Heart right ventricle (tissue), 16 donors: ENCODE data around the gene PIKFYVE. TPM values are rescaled to one million over a fixed set of nuclear protein-coding genes. Genes with fewer than 3 reads are reported as not detected.

Experiments
- ATAC-seq, 8 donors: fragments of 200-7000 bp; cut with Tn5 transposase; one replicate each; pipeline ENCODE4 v1.9.1; 2020; ENCODE audit warnings: mild to moderate bottlenecking in 8 of 8, moderate library complexity in 8 of 8, moderate number of reproducible peaks in 1 of 8
- DNase-seq, 2 donors: peaks; one replicate each; pipeline ENCODE4 v3.0.0-alpha.2; 2020
- H3K27ac ChIP-seq, 10 donors: fragments of 200-600 bp; sonication (generic) in 2 of 10; one replicate each; pipeline versions ENCODE4 v1.5.0 to v1.8.0; 2020 to 2022; ENCODE audit warnings: mild to moderate bottlenecking in 3 of 10
- H3K27me3 ChIP-seq, 7 donors: fragments of 200-600 bp; one replicate each; pipeline ENCODE4 v1.8.0; 2021 to 2022; ENCODE audit warnings: mild to moderate bottlenecking in 2 of 7
- H3K36me3 ChIP-seq, 9 donors: fragments of 200-600 bp; sonication (generic) in 1 of 9; one replicate each; pipeline versions ENCODE4 v1.5.0 to v1.8.0; 2020 to 2022; ENCODE audit warnings: mild to moderate bottlenecking in 2 of 9
- H3K4me1 ChIP-seq, 9 donors: fragments of 200-600 bp; sonication (generic) in 1 of 9; one replicate each; pipeline versions ENCODE4 v1.5.0 to v1.8.0; 2020 to 2022; ENCODE audit warnings: mild to moderate bottlenecking in 4 of 9
- H3K4me3 ChIP-seq, 10 donors: fragments of 200-600 bp; sonication (generic) in 2 of 10; one replicate each; pipeline versions ENCODE4 v1.5.0 to v1.8.0; 2020 to 2022; ENCODE audit warnings: mild to moderate bottlenecking in 7 of 10, moderate library complexity in 2 of 10
- H3K9me3 ChIP-seq, 11 donors: fragments of 200-600 bp in 10 of 11; sonication (generic) in 2 of 11; one replicate each; pipeline versions ENCODE4 v1.5.0 to v1.8.0; 2013 to 2022; ENCODE audit warnings: mild to moderate bottlenecking in 2 of 11, control low read depth in 1 of 11, moderate library complexity in 1 of 11
- CTCF ChIP-seq, 9 donors: fragments of 200-600 bp; sonication (generic) in 2 of 9; IDR thresholded peaks; one replicate each; pipeline versions ENCODE4 v1.5.0 to v1.8.0; 2021 to 2022; ENCODE audit warnings: antibody characterized with exemption in 9 of 9, mild to moderate bottlenecking in 5 of 9, moderate library complexity in 1 of 9
- WGBS, 2 donors: extraction: QIAGEN DNeasy Blood & Tissue Kit; methylation state at CpG; one replicate each; pipeline ENCODE4 v1.1.7; 2013; ENCODE audit warnings: inconsistent platforms in 1 of 2; 5-methylcytosine and 5-hydroxymethylcytosine counted together
- intact Hi-C, 10 donors: fragments of 100-400 bp; cut with DNase I; formaldehyde crosslinking; loops; one replicate each; pipeline versions ENCODE4 v1.11.1 to v1.14.2; 2022
- polyA plus RNA-seq, 2 donors: library from polyadenylated mRNA; stranded (reverse); fragments of 200-250 nt; gene quantifications; one replicate each; pipeline ENCODE4 v1.2.3, GENCODE V29; 2013
- total RNA-seq, 10 donors: library from RNA; stranded (reverse); fragmentation: NEBNext Ultra II Directional in 3 of 10; extraction: Animal tissue kit (Norgen Biotek cat#: 25700) in 3 of 10; gene quantifications; one replicate each; pipeline versions ENCODE4 v1.2.1 to v1.2.4, GENCODE V29; 2021 to 2023
- donor health status: Arrhythmogenic right ventricular cardiomyopathy.
- donor health status: ischemic (EF 13 %, LVEDD 7.1; RV severe dilation, severe dysfunction).
- donor health status: healthy with polysubstance abuse.
- donor health status: DM: no; HTN: yes; CAD: no.
- donor health status: DM: no; HTN: no; CAD: no.
- donor health status: ischemic (EF 25% LVEDD 6.9; RV normal size, moderate dysfunction).
- donor health status: ischemic (EF 25% LVEDD 5.7; RV mildly dilated, moderate dysfunction).
- donor health status: healthy.
- donor health status: DM: yes; HTN: yes; CAD: no.
- donor health status: Ischemic cardiomyopathy.
- donor health status: ischemic (EF 35%, LVEDD 5.7; RV mildly dilated, moderate dysfunction).
- donor health status: nonischemic (EF 11% LVEDD 7.7; RV severe dilation, severe dysfunction).
- donor health status: DM: yes; HTN: yes; CAD: no.
- donor health status: PGD.
- donor health status: ischemic (EF 29% LVEDD 5.4; RV normal size, mild dysfunction).
- donor health status: nonischemic (EF 23%, LVEDD 6.1; RV moderate dilation, normal function).

PIKFYVE gene
- total and polyA plus RNA-seq, 12 donors, result 2.6 to 24.8 (median 17.7) TPM

DNA sequence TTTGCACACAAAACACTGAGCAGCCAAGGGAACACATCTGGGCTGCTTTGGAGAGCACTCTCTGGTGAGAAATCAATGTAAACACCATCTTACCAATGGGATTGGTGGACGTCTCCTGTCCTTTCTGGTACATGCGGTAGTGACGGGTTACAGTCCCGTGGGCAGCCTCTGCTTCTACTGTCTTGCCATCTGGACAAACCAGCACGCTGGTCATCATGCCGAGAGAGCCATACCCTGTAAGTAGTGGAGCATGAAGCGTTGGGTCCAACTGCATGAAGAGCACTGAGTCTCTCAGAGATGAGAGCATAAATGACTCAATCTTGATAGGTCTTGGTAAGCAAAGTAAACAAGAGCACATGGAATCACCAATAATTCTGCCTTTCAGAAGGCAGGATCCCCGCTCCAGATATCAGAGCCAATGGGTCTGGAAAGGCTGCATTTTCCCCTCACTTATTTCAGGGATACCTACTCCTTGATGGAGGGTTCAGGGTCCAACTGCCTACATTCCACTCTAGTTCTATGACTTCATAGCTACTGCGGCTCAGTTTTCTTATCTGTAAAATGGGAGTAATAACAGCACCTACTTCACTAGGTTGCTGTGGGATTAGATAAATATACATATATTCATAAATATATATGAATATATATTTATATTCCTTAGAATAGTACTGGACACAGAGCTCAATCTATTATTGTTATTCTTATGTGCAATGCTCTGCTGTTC, 26.1 kb upstream of the PIKFYVE start:
- no peaks in the 10 kb centered on the region for H3K27me3 ChIP-seq
- WGBS, 2 donors, result 93 to 94% methylated on average over 9 of the region's 9 CpGs
- H3K4me3 ChIP-seq, result no peak overlapping the region
- H3K4me1 ChIP-seq, result no peaks in the 10 kb centered on the region
- no peak overlapping the region for H3K27ac ChIP-seq
- peaks cover 0 to 99% (median 66%) of the 10 kb centered on the region in 9 donors for H3K36me3 ChIP-seq
- intact Hi-C loops, result no loop called here
- ATAC-seq (no peak), DNase-seq (no peak)
- no peak for TF ChIP-seq CTCF (IDR thresholded peaks at IDR 0.05)
- no peaks in the 10 kb centered on the region for H3K9me3 ChIP-seq

GRCh38 chr2:208240619-208241209, 25.3 kb upstream of the PIKFYVE start:
- DNase-seq (no peak), ATAC-seq (no peak)
- Histone ChIP-seq H3K9me3 (no peaks in the 10 kb centered on the region), H3K4me3 (no peak overlapping the region), H3K4me1 (no peaks in the 10 kb centered on the region), H3K27ac (no peak overlapping the region), H3K36me3 (peaks cover 0 to 100% (median 67%) of the 10 kb centered on the region in 9 donors), H3K27me3 (no peaks in the 10 kb centered on the region)
- 96 to 99% methylated on average over 3 of the region's 3 CpGs for WGBS, 2 donors
- intact Hi-C loops, result no loop called here
- TF ChIP-seq CTCF (IDR thresholded peaks at IDR 0.05), result no peak

GRCh38 chr2:208244422-208244821, 21.6 kb upstream of the PIKFYVE start:
- Histone ChIP-seq H3K27me3 (no peaks in the 10 kb centered on the region), H3K4me1 (peaks cover 0 to 19% (median 0%) of the 10 kb centered on the region in 9 donors), H3K9me3 (no peaks in the 10 kb centered on the region), H3K27ac (no peak overlapping the region), H3K4me3 (no peak overlapping the region), H3K36me3 (peaks cover 0 to 100% (median 56%) of the 10 kb centered on the region in 9 donors)
- intact Hi-C loops, result no loop called here
- no peak for ATAC-seq
- no peak for TF ChIP-seq CTCF (IDR thresholded peaks at IDR 0.05)
- DNase-seq, result no peak

- intact Hi-C loops, result no loop called here
- ATAC-seq, result no peak
Observed at GRCh38 chr2:208245746-208246145, 20.3 kb upstream of the PIKFYVE start.

More at GRCh38 chr2:208245746-208246145, 20.3 kb upstream of the PIKFYVE start:
- H3K4me3 ChIP-seq, result no peak overlapping the region
- H3K27ac ChIP-seq, result no peak overlapping the region
- H3K27me3 ChIP-seq, result no peaks in the 10 kb centered on the region
- no peaks in the 10 kb centered on the region for H3K9me3 ChIP-seq
- WGBS, 2 donors, result 97% methylated on average over 3 of the region's 3 CpGs
- peaks cover 0 to 100% (median 56%) of the 10 kb centered on the region in 9 donors for H3K36me3 ChIP-seq
- no peak for TF ChIP-seq CTCF (IDR thresholded peaks at IDR 0.05)
- H3K4me1 ChIP-seq, result peaks cover 0 to 32% (median 0%) of the 10 kb centered on the region in 9 donors
- no peak for DNase-seq
